Stimulated activated CD8-positive, alpha-beta memory T cell treated with anti-CD3 and anti-CD28 coated beads, Interleukin-7, amount 100 ng/mL, for 4 hours (primary cell): ENCODE data around the gene IGF2BP3.

ENCODE experiments used
- DNase-seq, 2 donors: peaks; one replicate each; pipeline ENCODE4 v3.0.0-alpha.2; 2020; ENCODE audit warnings: low read depth in 2 of 2

The IGF2BP3 gene

GRCh38 chr7:23295401-23295697, 174.9 kb downstream of the IGF2BP3 start:
- DNase-seq: no peak

DNA sequence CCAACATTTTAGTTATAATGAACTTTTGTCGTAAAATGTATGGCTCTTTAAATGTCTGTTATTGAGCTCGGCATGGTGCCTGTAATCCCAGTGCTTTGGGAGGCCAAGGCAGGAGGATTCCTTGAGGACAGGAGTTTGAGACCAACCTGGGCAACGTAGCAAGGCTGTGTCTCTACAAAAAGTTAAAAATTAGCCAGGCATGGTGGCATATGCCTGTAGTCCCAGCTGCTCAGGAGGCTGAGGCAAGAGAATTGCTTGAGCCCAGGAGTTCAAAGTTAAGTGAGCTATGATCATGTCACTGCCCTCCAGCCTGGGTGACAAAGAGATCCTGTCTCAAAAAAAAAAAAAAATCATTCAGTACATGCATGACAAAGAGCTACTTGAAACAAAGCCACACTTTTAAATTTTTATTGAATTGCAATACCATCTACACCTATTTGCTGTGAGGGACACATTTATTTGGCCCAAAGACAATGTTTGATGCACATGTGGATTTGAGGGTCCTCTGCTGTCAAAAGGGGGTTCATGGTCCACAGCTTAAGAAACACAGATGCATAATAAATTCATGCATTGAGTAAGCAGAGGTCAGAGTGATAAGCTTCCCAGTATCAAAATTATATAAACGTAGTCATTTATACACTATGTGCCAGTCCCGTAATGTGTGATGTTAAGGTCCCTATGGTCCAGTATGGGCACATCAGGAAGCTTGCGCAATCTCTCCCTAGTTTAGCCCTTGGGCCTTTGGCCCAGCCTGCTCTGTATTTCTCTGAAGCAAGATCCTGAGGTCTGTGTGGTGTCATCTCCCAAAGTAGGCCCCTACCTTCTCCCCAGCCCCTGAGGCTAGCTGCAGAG, 175.5 kb downstream of the IGF2BP3 start:
- DNase-seq: no peak

DNA sequence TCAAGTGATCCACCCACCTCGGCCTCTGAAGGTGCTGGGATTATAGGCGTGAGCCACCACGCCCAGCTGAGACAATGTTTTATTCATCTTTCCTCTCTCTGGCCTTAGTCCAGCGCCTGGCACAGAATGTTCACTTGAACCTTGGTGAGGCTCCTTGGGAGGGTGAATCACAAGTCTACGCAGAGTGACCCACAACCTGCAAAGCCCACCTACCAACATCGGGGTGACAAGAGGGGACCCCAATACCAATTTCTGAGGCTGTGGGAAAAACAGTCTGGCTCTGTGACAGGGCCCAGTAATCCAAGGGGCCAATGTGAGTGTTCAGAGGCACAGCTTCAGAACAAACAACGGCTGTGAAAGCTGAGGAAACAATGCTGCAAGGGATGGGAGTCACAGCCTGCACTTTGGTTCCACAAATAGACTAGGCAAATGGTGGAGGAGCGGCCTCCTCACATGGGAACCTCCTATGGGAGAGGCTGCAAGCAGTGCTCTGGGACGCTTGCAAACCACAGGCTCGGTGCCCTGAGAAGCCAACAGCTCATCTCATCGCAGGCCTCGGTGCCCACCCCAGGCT, 176.7 kb downstream of the IGF2BP3 start:
- no peak for DNase-seq

GRCh38 chr7:23292623-23293022, 177.7 kb downstream of the IGF2BP3 start:
- no peak for DNase-seq

- DNase-seq: no peak
These were observed 178.2 kb downstream of the IGF2BP3 start for GRCh38 chr7:23291957-23292560.

DNA sequence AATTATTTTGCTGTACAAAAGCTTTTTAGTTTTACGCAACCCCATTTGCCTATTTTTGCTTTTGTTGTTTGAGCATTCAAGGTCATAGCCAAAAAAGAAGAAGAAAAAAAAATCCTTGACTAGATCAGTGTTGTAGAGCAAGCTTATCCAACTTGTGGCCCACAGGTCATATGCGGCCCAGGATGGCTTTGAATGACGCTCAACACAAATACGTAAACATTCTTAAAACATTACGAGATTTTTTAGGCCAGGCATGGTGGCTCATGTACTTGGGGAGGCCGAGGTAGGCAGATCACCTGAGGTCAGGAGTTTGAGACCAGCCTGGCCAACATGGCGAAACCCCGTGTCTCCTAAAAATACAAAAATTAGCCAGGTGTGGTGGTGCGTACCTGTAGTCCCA, 179.3 kb downstream of the IGF2BP3 start:
- DNase-seq: no peak

- no peak for DNase-seq
These were observed 182.7 kb downstream of the IGF2BP3 start for GRCh38 chr7:23287612-23288011.

DNA sequence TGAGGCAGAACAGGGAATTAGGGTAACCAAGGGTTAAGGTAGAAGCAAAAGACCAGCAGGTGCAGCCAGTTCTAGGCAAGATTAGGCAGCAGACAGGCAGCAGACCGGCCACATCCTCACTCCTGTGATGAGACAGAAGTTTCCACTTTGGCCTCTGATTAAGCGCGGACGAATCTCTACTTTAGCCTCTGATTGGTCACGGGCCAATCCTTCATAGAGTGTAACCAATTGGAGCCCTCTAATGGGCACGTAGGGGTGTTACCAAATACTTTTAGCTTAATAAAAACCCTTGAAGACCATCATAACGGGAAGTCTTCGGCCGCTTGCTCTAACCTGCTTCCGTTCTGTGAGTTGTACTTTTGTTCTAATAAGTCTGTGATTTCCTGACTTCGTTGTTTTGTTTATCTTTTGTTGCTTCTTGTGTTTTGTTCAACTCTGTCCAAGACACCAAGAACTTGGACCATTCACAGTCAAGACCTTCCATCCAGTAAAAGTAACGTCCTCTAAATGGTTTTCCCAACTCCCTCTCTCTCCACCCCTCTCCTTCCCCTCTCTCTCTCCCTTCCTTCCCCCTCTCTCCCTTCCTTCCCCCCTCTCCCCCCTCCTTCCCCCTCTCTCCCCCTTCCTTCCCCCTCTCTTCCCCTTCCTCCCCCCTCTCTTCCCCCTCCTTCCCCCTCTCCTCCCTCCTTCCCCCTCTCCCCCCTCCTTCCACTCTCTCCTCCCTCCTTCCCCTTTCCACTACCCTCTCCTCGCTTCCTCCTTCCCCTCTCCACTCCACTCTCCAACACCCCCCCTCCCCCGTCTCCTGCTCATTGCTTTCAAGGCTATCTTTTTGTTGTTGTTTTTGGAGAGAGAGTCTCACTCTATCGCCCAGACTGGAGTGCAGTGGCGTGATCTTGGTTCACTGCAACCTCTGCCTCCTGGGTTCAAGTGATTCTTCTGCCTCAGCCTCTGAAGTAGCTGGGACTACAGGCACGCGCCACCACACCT, 184.3 kb downstream of the IGF2BP3 start:
- no peak for DNase-seq

DNA sequence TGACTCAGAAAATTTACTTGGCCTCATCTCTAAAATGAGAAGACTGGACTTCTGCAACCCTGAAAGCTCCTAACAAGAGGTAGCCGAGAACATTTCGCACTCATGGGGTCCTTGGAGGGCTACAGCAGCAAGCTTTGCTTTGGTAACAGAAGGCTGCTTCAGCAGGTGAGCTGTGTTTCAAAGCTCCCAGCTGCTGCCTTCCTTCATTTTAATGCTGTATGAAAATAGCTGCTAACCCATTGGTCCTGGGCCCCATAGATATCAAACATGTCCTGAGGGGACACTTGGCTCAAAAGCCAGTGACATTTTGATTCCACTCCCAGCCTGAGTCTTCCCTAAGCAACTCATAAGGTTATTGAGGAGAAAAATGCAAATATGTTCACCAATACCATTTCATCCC, 185.4 kb downstream of the IGF2BP3 start:
- no peak for DNase-seq

GRCh38 chr7:23283086-23283485, 187.2 kb downstream of the IGF2BP3 start:
- no peak for DNase-seq

DNA sequence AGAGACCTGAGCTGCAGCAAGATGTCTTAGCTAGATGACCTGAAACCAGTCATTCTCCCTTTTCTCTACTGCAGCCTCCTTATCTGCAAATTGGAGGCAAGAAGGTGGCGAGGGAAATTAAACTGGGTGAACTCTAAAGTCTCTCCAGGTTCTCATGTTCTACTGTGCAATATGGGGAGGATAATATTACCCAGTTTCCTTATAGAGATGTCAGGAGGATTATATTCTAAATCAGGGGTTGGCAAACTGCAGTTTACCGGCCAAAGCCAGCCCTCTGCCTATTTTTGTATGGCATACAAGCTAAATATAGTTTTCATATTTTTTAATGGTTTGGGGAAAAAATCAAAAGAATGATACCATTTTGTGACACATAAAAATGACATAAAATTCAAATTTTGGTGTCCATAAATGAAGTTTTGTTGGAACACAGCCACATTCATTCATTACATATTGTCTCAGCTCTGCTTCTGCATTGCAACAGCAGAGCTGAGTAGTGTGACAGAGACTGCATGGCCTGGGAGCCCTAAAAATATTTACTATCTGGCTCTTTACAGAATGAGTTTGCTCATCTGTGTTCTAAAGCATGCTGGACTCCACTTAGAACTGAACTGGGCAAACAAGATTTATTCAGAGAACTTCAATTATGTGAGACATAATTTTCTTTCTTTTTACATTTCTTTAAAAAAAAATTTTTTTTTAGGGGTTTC, 190.3 kb downstream of the IGF2BP3 start:
- no peak for DNase-seq

- DNase-seq: no peak
These were observed 192.8 kb downstream of the IGF2BP3 start for GRCh38 chr7:23277359-23277989.

DNA sequence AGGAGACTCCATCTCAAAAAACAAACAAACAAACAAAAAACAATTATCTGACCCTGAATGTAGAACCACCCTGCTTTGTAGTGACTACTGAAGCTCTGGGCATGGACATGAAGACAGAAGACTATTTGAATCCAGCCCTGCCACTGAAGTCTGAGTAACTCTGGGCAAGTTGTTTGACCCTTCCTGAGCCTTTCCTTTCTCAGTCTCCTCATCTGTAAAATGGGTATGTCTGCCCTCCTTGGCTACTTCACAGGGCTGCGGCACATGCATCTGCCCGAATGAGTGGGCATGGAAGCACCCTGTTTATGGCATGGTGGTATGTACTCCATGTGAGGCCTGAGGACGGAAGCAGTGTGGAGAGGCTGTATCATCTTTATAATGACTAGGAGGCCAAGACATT, 193.3 kb downstream of the IGF2BP3 start:
- DNase-seq: no peak

GRCh38 chr7:23276376-23276775, 193.9 kb downstream of the IGF2BP3 start:
- no peak for DNase-seq

DNA sequence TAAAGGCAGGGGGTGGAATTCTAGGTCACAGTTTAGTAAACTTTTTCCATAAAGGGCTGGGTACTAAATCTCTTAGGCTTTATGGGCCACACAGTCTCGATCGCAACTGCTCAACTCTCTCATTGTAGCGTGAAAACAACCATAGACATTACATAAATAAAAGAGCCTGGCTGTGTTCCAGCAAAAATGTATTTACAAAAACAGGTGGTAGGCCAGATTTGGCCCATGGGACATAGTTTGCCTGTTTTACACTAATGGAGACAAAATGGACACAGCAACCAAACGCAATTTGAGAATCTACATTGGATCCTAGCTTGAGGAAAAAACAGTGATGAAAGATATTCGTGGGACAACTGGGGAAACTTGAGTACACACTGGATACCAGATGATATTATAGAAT, 194.4 kb downstream of the IGF2BP3 start:
- no peak for DNase-seq

GRCh38 chr7:23273141-23273599, 197.1 kb downstream of the IGF2BP3 start:
- DNase-seq: peak; percentile 85 to 89

GRCh38 chr7:23272275-23272674, 198.0 kb downstream of the IGF2BP3 start:
- no peak for DNase-seq

- DNase-seq: no peak
These were observed 201.5 kb downstream of the IGF2BP3 start for GRCh38 chr7:23268746-23269145.

DNA sequence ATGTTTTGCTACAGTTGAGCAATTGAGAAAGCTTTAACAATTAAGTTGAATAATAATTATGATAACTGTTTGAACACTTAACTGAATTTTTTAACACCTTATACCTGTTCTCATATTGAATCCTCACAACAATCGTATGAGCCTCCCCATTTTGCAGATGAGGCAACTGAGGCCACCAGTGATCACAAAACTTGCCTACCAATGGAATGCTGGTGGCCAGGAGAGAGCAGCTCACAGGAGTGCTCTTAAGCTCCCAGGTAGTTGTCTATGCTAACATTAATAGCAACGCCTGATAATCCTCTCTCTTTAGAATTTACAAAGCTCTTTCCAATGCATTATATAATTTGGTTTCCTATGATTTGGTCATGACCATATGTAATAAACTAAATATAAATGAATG, 202.1 kb downstream of the IGF2BP3 start:
- no peak for DNase-seq

DNA sequence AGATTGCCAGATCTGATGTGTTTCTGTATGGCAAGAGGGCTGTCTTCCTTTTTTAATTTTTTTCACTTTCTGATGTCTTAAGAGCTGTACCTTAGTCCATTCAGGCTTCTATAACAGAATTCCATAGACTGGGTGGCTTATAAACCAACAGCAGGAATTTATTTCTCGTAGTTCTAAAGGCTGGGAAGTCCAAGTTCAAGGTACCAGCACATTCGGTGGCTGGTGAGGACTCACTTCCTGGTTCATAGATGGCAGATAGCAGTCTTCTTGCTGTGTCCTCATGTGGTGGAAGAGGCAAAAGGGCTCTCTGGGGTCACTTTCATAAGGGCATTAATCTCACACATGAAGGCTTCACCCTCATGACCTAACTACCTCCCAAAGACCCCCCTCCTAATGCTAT, 202.9 kb downstream of the IGF2BP3 start:
- DNase-seq: no peak

DNA sequence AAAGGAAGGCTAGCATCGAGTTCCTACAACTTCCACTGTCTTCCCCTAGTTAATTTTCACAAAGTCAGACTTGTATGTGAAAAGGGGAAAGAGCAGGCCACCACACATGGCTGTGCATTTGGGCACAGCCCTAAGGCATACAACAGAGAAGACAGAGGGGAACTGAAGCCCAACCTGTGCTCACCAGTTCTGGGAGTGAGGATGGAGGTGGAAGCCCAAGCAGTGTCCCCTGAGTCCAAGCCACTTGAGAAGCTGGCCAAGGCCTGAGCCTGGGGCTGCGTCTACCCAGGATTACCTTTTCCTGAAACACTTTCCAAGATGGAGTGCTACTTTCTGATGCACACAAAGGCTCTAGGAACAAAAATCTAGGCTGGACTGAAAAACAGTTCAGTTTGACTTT, 203.4 kb downstream of the IGF2BP3 start:
- DNase-seq: no peak
